Mesenchymal stem cell (in vitro differentiated cells and primary cell): ENCODE measurements around the gene CNKSR3.
A peak's percentile ranks its signal among the peaks of the same experiment; 100 is the strongest.

Experiments used
- DNase-seq: peaks from one replicate; pipeline ENCODE4 v3.0.0-alpha.2; 2013
- H2AFZ ChIP-seq: one replicate; pipeline ENCODE4 v1.6.1; 2013; ENCODE audit warnings: low read depth, mild to moderate bottlenecking, control low read depth, inconsistent platforms, low read length, moderate library complexity
- H2AK5ac ChIP-seq: 2 replicates; pipeline ENCODE4 v1.6.1; 2013; ENCODE audit warnings: low read length, moderate library complexity, mild to moderate bottlenecking, inconsistent platforms; ENCODE audit not compliant: severe bottlenecking
- H2BK120ac ChIP-seq: one replicate; pipeline ENCODE4 v1.6.1; 2013; ENCODE audit warnings: low read depth, mild to moderate bottlenecking, inconsistent platforms, low read length, moderate library complexity
- H2BK12ac ChIP-seq, 2 experiments: one replicate each; pipeline ENCODE4 v1.6.1; 2013; ENCODE audit warnings: inconsistent platforms in 2 of 2, low read length in 2 of 2, mild to moderate bottlenecking in 2 of 2, moderate library complexity in 2 of 2, control low read depth in 1 of 2
- H2BK15ac ChIP-seq: one replicate; pipeline ENCODE4 v1.6.1; 2013; ENCODE audit warnings: mild to moderate bottlenecking, low read depth, inconsistent platforms; ENCODE audit not compliant: poor library complexity, severe bottlenecking
- H2BK5ac ChIP-seq: 2 replicates; pipeline ENCODE4 v1.6.1; 2013; ENCODE audit warnings: low read depth, mild to moderate bottlenecking, low read length, control low read depth, inconsistent platforms; ENCODE audit not compliant: poor library complexity, severe bottlenecking
- H3K14ac ChIP-seq, 2 experiments: one replicate each; pipeline ENCODE4 v1.6.1; 2013; ENCODE audit warnings: inconsistent platforms in 2 of 2, low read length in 2 of 2, control low read depth in 1 of 2, mild to moderate bottlenecking in 1 of 2, moderate library complexity in 1 of 2
- H3K18ac ChIP-seq, 2 experiments: one replicate each; pipeline ENCODE4 v1.6.1; 2013; ENCODE audit warnings: inconsistent platforms in 2 of 2, low read length in 2 of 2, control low read depth in 1 of 2, low read depth in 1 of 2, mild to moderate bottlenecking in 1 of 2
- H3K23ac ChIP-seq, 2 experiments: one replicate each; pipeline ENCODE4 v1.6.1; 2013; ENCODE audit warnings: inconsistent platforms in 2 of 2, low read length in 2 of 2, mild to moderate bottlenecking in 2 of 2, moderate library complexity in 2 of 2, control low read depth in 1 of 2
- H3K27ac ChIP-seq: 2 replicates; pipeline ENCODE4 v1.5.1; 2013; ENCODE audit warnings: mild to moderate bottlenecking, moderate library complexity, low read length, control low read depth, inconsistent platforms; ENCODE audit not compliant: poor library complexity, severe bottlenecking
- H3K27me3 ChIP-seq, 2 experiments: 2 replicates each; pipeline versions ENCODE4 v1.6.1 to v1.7.0; 2013; ENCODE audit warnings: low read length in 2 of 2, mild to moderate bottlenecking in 2 of 2, moderate library complexity in 2 of 2, control low read depth in 1 of 2, inconsistent platforms in 1 of 2; ENCODE audit not compliant: control insufficient read depth in 1 of 2, insufficient read depth in 1 of 2
- H3K36me3 ChIP-seq, 2 experiments: 2 replicates each; pipeline versions ENCODE4 v1.6.1 to v1.7.0; 2013; ENCODE audit warnings: low read length in 2 of 2, control low read depth in 1 of 2, inconsistent platforms in 1 of 2, low read depth in 1 of 2, mild to moderate bottlenecking in 1 of 2; ENCODE audit not compliant: insufficient read depth in 2 of 2, control insufficient read depth in 1 of 2
- H3K4ac ChIP-seq, 2 experiments: one replicate each; pipeline ENCODE4 v1.6.1; 2013; ENCODE audit warnings: inconsistent platforms in 2 of 2, low read length in 2 of 2, mild to moderate bottlenecking in 2 of 2, moderate library complexity in 2 of 2, control low read depth in 1 of 2, low read depth in 1 of 2
- H3K4me1 ChIP-seq: 2 replicates; pipeline ENCODE4 v1.6.1; 2013; ENCODE audit warnings: low read depth, low read length, control low read depth; ENCODE audit not compliant: control insufficient read depth, insufficient read depth
- H3K4me2 ChIP-seq: 2 replicates; pipeline ENCODE4 v1.6.1; 2013; ENCODE audit warnings: low read length, mild to moderate bottlenecking, inconsistent platforms; ENCODE audit not compliant: poor library complexity, severe bottlenecking
- H3K4me3 ChIP-seq, 2 experiments: 2 replicates each; pipeline versions ENCODE4 v1.5.1 to v1.7.0; 2013; ENCODE audit warnings: low read length in 2 of 2, mild to moderate bottlenecking in 2 of 2, control low read depth in 1 of 2, low read depth in 1 of 2; ENCODE audit not compliant: insufficient read depth in 1 of 2
- H3K79me1 ChIP-seq: replicated peaks from 2 replicates; pipeline ENCODE4 v1.6.1; 2013; ENCODE audit warnings: mild to moderate bottlenecking, control low read depth, low read length, inconsistent platforms; ENCODE audit not compliant: poor library complexity, severe bottlenecking
- H3K9ac ChIP-seq: 2 replicates; pipeline ENCODE4 v1.7.0; 2013; ENCODE audit warnings: mild to moderate bottlenecking, low read length, moderate library complexity
- H3K9me3 ChIP-seq: 2 replicates; pipeline ENCODE4 v1.7.0; 2013; ENCODE audit warnings: mild to moderate bottlenecking, low read length; ENCODE audit not compliant: control insufficient read depth
- H4K8ac ChIP-seq: one replicate; pipeline ENCODE4 v1.6.1; 2013; ENCODE audit warnings: inconsistent platforms, mild to moderate bottlenecking, low read length, moderate library complexity
- H4K91ac ChIP-seq: one replicate; pipeline ENCODE4 v1.6.1; 2013; ENCODE audit warnings: mild to moderate bottlenecking, low read length, inconsistent platforms
- WGBS: methylation state at CpG from one replicate; pipeline ENCODE4 v1.1.7; 2013; ENCODE audit warnings: mixed read lengths; 5-methylcytosine and 5-hydroxymethylcytosine counted together

Gene CNKSR3

GRCh38 chr6:154446984-154447383 is 63.5 kb downstream of the CNKSR3 start:
- H3K18ac ChIP-seq: no peak overlapping the region
- no peak overlapping the region for H2BK12ac ChIP-seq
- no peak overlapping the region for H2BK120ac ChIP-seq
- H3K14ac ChIP-seq: no peak overlapping the region
- no peak overlapping the region for H3K4ac ChIP-seq
- WGBS: 97% methylated on average over 8 of the region's 8 CpGs
- no peak overlapping the region for H2AK5ac ChIP-seq
- H3K9me3 ChIP-seq: no peaks in the 10 kb centered on the region
- no peak overlapping the region for H2BK5ac ChIP-seq
- no peak overlapping the region for H3K23ac ChIP-seq
- no peak overlapping the region for H3K4me2 ChIP-seq
- no peak overlapping the region for H3K4me3 ChIP-seq
- H3K79me1 ChIP-seq: peaks cover 24% of the 10 kb centered on the region
- DNase-seq: no peak
- H2AFZ ChIP-seq: no peak overlapping the region
- H3K36me3 ChIP-seq: peaks cover 0 to 15% of the 10 kb centered on the region in 2 experiments
- no peaks in the 10 kb centered on the region for H3K27me3 ChIP-seq
- H3K27ac ChIP-seq: no peak overlapping the region
- no peak overlapping the region for H2BK15ac ChIP-seq
- H4K8ac ChIP-seq: no peak overlapping the region
- H4K91ac ChIP-seq: no peak overlapping the region
- H3K9ac ChIP-seq: no peak overlapping the region
- H3K4me1 ChIP-seq: peaks cover 12% of the 10 kb centered on the region

- H3K27me3 ChIP-seq: no peaks in the 10 kb centered on the region
- peaks cover 3 to 13% of the 10 kb centered on the region in 2 experiments for H3K36me3 ChIP-seq
- no peak overlapping the region for H3K27ac ChIP-seq
- H2BK5ac ChIP-seq: no peak overlapping the region
- no peak overlapping the region for H4K91ac ChIP-seq
- no peak overlapping the region for H3K4me2 ChIP-seq
- H3K4me3 ChIP-seq: no peak overlapping the region
- H2BK120ac ChIP-seq: no peak overlapping the region
- H2BK12ac ChIP-seq: no peak overlapping the region
- no peak overlapping the region for H2AFZ ChIP-seq
- peaks cover 16% of the 10 kb centered on the region for H3K79me1 ChIP-seq
- H2AK5ac ChIP-seq: no peak overlapping the region
- no peak overlapping the region for H3K9ac ChIP-seq
- no peak for DNase-seq
- H3K23ac ChIP-seq: no peak overlapping the region
- H3K4ac ChIP-seq: no peak overlapping the region
- H3K9me3 ChIP-seq: no peaks in the 10 kb centered on the region
- 100% methylated on average over 1 of the region's 2 CpGs for WGBS
- H3K18ac ChIP-seq: no peak overlapping the region
- H3K4me1 ChIP-seq: peaks cover 13% of the 10 kb centered on the region
- H2BK15ac ChIP-seq: no peak overlapping the region
- H4K8ac ChIP-seq: no peak overlapping the region
- H3K14ac ChIP-seq: no peak overlapping the region
Measured at GRCh38 chr6:154445417-154445816, 65.1 kb downstream of the CNKSR3 start.

DNA sequence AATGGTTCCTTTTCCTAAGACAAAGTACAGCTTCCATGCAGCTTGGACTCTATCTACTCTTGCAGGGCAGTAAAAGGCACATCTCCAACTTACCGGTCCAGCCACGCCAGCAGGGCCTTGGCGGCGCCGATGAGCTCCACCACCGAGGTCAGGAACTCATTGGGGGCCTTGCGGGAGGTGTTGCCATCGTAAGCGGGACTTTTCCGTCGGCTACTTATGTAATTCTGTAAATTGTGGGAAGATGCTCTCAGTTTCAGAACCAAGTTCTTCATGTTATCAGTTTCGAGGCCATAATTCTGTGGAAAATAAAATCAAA is 68.5 kb downstream of the CNKSR3 start:
- H3K18ac ChIP-seq: no peak overlapping the region
- H3K27me3 ChIP-seq: no peaks in the 10 kb centered on the region
- H3K4me1 ChIP-seq: peaks cover 13% of the 10 kb centered on the region
- no peak overlapping the region for H2BK15ac ChIP-seq
- H4K91ac ChIP-seq: no peak overlapping the region
- H3K27ac ChIP-seq: peak overlapping the region; percentile 74
- H2AK5ac ChIP-seq: peak overlapping the region; percentile 12
- H3K23ac ChIP-seq: no peak overlapping the region
- H2BK5ac ChIP-seq: peak overlapping the region; percentile 15
- no peak for DNase-seq
- no peak overlapping the region for H3K4me3 ChIP-seq
- H3K9ac ChIP-seq: no peak overlapping the region
- H2AFZ ChIP-seq: no peak overlapping the region
- peaks cover 3 to 9% of the 10 kb centered on the region in 2 experiments for H3K36me3 ChIP-seq
- no peak overlapping the region for H3K14ac ChIP-seq
- WGBS: 100% methylated on average over 8 of the region's 12 CpGs
- H3K79me1 ChIP-seq: peaks cover 24% of the 10 kb centered on the region
- H2BK120ac ChIP-seq: no peak overlapping the region
- H2BK12ac ChIP-seq: no peak overlapping the region
- H3K4ac ChIP-seq: no peak overlapping the region
- no peak overlapping the region for H3K4me2 ChIP-seq
- no peaks in the 10 kb centered on the region for H3K9me3 ChIP-seq
- H4K8ac ChIP-seq: no peak overlapping the region

DNA sequence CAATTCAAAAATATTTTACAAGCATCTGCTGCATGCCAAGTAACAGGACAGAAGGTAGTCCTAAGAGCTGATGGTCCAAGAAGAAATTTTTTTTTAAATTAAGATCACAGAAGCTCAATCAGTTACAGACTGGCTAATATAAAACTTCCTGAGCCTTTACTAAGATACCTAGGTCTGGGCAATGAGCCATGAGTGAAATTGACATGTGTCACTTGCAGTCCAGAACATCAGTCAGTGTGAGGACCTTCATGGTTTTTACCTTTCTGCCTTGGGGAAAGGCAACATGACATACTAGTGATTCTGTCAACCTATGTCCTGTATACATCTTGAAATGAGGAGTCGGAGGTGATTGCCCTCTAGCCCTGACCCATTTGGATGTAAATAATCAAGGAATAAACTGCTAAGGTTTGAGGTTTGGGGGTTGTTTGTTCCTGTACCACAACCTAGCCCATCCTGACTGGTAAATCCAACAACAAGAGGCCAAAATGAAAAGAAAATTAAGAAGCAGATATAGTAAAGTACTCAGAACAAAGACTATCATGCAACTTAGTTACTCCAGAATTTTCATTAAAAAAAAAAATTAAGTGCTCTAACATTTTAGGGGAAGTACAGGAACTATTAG is 70.0 kb downstream of the CNKSR3 start:
- H3K79me1 ChIP-seq: peaks cover 33% of the 10 kb centered on the region
- H3K27me3 ChIP-seq: no peaks in the 10 kb centered on the region
- H2AFZ ChIP-seq: no peak overlapping the region
- no peak overlapping the region for H3K4me2 ChIP-seq
- peak overlapping the region; percentile 58 for H3K27ac ChIP-seq
- H2BK5ac ChIP-seq: no peak overlapping the region
- H3K9ac ChIP-seq: no peak overlapping the region
- no peak overlapping the region for H3K4me3 ChIP-seq
- H2BK15ac ChIP-seq: no peak overlapping the region
- H3K9me3 ChIP-seq: no peaks in the 10 kb centered on the region
- H4K91ac ChIP-seq: no peak overlapping the region
- DNase-seq: no peak
- no peak overlapping the region for H2BK12ac ChIP-seq
- H4K8ac ChIP-seq: no peak overlapping the region
- H3K4me1 ChIP-seq: peaks cover 16% of the 10 kb centered on the region
- H3K18ac ChIP-seq: no peak overlapping the region
- H3K14ac ChIP-seq: no peak overlapping the region
- H2BK120ac ChIP-seq: no peak overlapping the region
- WGBS: 100% methylated on average over 1 of the region's 1 CpG
- H3K23ac ChIP-seq: no peak overlapping the region
- H3K4ac ChIP-seq: no peak overlapping the region
- no peak overlapping the region for H2AK5ac ChIP-seq
- peaks cover 3 to 19% of the 10 kb centered on the region in 2 experiments for H3K36me3 ChIP-seq
